HG03025 (cell line): ENCODE data around the gene PRCC.

Experiments used
- ATAC-seq: cut with Tn5 transposase; IDR thresholded peaks from one replicate; pipeline ENCODE4 v1.9.1; 2021; ENCODE audit warnings: mild to moderate bottlenecking, moderate library complexity; ENCODE audit not compliant: unreplicated experiment, low FRiP score

Gene PRCC

GRCh38 chr1:156743367-156744302 is 23.7 kb upstream of the PRCC start:
- ATAC-seq = no peak

DNA sequence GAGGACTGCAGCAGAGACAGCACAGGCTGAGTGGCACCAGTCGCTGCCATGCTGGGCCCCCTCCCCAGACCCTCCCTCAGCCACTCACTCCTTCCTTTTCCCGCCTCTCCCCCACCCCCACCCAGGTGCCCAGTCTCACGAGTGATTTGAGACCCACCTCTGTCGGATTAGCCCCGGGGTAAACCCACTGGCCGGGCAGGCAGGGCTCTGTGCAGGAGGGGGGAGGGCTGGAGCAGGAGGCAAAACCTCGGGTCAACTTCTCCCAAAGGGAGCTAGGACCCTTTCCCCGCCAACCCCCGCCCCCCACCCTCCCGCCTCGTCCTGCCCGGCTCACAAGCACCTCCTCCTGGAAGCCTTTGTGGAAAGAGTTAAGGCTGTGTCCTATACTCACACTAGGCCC is 23.0 kb upstream of the PRCC start:
- ATAC-seq = no peak

- ATAC-seq = no peak
Measured at GRCh38 chr1:156744786-156745419, 22.4 kb upstream of the PRCC start.

DNA sequence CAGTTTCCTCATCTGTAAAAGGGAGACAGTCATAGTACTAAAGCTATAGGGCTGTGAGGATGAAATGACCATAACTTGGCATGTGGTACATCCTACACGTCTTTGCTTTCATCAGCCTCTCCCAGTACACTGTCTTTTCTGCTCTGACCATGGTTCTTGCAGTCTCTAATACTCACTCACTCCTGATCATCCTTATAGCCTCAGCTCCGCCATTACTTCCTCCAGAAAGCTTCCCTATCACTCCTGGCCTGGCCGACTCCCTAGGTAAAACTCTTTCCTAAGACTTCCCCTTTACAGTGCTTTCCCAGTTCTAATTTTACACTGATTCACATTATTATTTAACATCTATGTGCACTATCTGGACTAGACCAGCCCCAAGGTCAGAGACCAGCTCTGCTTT is 21.5 kb upstream of the PRCC start:
- ATAC-seq = no peak

DNA sequence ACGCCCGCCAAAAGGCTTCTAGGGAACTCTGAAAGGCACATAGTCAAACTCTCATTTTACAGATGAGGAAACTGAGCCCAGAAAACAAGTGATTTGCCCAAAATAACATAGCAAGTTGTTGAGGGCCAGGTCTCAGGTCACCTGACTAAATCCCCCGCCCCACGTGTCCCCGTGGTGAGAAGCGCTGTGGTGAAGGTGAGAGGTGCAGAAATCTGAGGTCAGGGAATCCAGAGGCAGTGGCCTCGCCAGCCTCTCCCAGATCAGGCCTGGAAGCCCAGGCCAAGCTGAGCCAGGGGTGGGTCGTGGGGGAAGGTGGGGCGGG is 21.0 kb upstream of the PRCC start:
- no peak for ATAC-seq

- ATAC-seq = no peak
Measured at GRCh38 chr1:156746728-156747631, 20.4 kb upstream of the PRCC start.

GRCh38 chr1:156747742-156748669 is 19.3 kb upstream of the PRCC start:
- ATAC-seq = no peak

DNA sequence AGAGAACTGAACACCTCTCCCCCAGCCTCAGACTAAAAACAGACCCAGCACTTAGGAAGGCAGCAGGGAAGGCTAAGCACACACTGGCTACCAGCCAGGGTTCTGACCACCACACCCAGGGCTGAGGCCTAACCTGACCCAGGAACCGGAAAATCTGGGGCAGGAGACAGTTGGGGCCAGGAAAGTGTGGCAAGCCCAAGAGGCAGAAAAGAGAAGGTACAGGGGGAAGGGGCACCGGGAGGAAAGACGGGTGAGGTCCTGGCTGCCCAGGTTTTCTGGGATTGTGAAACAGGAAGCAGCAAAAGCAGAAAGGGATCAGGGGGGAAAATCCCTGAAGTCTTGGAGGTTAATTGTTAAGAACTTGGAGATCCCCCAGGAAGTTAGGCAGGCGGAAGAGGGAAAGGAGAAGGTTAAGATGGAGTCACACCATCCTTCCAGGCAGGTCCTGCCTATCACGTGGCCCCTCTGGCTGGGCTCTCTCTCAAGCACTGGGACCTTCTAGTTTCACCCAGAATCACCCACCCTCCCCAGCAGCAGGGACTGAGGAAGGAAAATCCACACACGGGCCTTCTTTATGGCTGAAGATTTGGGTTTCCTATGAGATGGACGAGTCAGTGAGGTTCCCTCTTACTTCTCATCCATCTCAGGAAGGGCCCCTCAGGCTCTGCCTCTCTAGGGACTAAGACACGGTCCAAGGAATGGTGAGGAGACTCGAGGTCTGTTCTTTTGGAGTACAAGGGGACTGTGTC is 18.5 kb upstream of the PRCC start:
- no peak for ATAC-seq

- no peak for ATAC-seq
Measured at GRCh38 chr1:156749419-156750118, 17.8 kb upstream of the PRCC start.

DNA sequence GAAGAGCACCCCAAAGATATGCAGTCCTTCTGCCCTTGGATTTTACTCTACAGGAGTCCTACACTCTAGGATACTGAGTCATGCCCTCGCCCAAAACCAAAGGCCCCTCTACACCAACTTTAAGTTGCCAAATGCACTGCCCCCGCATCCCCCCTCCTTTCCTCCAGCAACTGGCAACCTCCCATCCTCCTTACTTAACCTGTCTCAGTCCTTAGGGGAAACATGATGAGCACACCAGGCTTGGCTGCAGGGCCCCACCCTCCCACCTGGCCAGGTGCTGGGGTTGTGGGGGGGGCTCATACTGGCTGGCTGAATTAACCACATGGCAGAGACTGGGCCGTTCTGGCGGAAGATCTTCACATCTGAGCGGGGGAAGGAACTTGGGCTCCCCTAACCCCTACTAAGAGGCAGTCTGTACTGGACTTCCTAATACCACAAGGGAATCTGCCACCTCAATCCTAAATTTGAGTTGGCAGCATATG is 17.1 kb upstream of the PRCC start:
- no peak for ATAC-seq

DNA sequence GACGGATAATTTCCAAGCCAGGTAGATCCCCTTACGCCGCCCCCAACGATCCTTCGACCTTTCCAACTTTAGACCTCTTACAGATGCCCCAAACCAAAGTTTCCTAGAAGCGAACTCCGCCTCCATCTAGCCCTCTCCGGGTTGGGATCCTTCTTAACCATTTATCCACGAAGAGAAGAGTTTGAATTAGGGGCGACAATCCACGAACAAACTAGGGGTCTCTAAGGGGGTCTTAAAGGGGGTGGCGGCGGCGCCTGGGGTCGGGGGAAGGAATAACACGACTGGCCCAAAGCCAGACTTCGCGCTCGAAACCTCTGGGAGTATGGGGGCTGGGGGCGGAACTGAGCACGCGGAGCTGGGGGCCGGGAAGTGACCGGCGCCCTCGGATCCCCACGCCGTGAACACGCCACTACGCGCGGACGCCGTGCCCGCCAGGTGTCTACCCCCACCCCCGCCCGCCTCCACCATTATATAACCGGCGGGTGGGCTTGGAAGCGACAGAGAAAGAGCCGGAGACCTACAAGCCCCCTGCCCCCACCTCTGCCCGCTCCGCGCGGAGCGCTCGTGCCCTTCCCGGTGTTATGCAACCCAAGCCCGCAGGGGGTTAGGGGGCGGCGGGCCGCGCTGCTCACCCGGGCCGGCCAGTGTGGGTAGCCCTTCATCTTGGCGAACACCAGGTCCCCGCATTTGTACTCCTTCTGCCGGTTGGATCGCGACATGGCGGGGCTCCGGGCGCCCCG is 16.5 kb upstream of the PRCC start:
- ATAC-seq = peak; percentile 14

GRCh38 chr1:156751451-156751756 is 15.9 kb upstream of the PRCC start, which contains the start of gene HDGF:
Gene HDGF (minus strand): TSS chr1:156751675. CDS start chr1:156751429, 246 bp downstream.
- peak; percentile 7 for ATAC-seq

- ATAC-seq = peak; percentile 47
Measured at GRCh38 chr1:156751757-156752481, 15.4 kb upstream of the PRCC start.

DNA sequence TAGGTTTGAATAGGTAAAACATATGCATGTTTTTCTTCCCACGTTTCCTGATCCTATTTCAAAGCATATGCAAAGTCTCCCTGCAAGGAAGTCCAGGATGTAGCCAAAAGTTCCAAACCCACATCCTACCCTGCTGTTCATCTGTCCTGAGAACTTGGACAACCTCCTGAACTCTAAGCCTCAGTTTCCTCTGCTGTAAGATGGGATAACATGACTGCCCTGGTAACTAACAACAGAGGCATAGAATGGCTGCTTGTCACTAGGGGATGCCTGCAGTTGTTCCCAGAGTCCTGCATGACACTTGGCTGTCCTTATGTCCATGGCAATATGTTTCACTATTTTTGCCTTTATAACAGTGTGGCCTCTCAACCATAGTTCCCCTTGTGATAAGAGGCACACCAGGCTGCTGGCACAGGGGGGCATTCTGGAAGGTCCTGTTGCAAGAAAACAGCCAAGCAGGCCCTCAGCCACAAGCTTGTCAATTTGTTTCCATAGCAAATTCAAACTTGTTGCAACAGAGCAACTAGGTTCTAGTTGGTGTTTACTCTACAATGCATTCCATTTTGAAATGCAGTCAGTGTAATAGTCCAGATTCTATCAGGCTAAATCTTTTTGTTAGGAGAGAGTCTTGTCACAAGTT is 14.4 kb upstream of the PRCC start:
- ATAC-seq = no peak

- ATAC-seq = no peak
Measured at GRCh38 chr1:156754219-156754618, 13.1 kb upstream of the PRCC start.

DNA sequence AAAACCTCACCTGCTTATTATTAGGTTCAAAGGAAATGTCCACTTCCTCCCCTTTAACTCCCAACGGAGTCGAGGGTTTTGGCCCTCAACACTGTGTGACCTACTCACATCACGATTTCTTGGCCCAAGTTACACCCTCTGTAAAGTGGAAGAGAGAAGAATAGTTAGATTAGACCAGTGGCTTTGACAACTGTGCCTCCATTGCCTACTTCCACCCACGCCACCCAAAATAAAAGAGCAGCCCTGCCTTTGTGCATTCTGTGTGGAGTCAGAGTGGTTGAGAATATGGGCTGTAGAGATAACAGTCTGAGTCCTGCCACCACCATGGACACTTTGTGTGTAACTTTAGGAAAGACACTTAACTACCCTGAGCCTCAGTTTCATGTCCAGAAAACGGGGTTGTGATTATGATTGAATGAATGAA is 11.8 kb upstream of the PRCC start:
- ATAC-seq = no peak

- no peak for ATAC-seq
Measured at GRCh38 chr1:156756355-156756754, 11.0 kb upstream of the PRCC start.
